GM12801 (cell line): Measurements from ENCODE around the gene EEFSEC.

ENCODE experiments used
- TF ChIP-seq, protein P1 (sequence below): IDR thresholded peaks from one replicate; pipeline ENCODE4 v1.5.1; 2011; ENCODE audit warnings: control low read depth; ENCODE audit not compliant: insufficient read length; ENCODE audit errors: extremely low read depth

The EEFSEC gene

GRCh38 chr3:128313935-128314334 lies 160.7 kb downstream of the EEFSEC start:
- TF ChIP-seq, protein P1, sequence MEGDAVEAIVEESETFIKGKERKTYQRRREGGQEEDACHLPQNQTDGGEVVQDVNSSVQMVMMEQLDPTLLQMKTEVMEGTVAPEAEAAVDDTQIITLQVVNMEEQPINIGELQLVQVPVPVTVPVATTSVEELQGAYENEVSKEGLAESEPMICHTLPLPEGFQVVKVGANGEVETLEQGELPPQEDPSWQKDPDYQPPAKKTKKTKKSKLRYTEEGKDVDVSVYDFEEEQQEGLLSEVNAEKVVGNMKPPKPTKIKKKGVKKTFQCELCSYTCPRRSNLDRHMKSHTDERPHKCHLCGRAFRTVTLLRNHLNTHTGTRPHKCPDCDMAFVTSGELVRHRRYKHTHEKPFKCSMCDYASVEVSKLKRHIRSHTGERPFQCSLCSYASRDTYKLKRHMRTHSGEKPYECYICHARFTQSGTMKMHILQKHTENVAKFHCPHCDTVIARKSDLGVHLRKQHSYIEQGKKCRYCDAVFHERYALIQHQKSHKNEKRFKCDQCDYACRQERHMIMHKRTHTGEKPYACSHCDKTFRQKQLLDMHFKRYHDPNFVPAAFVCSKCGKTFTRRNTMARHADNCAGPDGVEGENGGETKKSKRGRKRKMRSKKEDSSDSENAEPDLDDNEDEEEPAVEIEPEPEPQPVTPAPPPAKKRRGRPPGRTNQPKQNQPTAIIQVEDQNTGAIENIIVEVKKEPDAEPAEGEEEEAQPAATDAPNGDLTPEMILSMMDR = no peak

GRCh38 chr3:128315313-128315712 lies 162.0 kb downstream of the EEFSEC start:
- TF ChIP-seq, protein P1 = no peak

DNA sequence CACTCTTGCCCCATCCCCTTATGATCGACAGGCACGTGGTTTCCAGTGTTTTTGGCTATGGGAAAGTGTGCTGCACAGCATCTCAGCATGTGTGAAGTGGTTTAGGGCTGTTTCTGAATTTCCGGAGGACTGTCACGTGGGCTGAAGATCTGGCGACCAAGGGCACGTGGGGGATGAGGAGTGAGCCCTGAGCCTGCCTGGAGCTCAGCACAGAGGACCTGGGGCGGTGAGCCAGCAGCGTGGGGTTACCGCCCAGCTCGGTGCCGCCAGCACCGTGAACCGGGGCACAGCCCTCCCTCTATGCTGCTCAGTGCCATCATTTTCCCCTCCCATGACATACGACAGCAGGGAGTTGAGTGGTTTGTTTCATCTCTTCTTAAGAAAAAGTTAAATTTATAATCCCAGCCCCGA lies 163.2 kb downstream of the EEFSEC start:
- TF ChIP-seq, protein P1 = no peak

GRCh38 chr3:128317101-128317697 lies 163.9 kb downstream of the EEFSEC start:
- TF ChIP-seq, protein P1 = no peak

GRCh38 chr3:128317698-128318231 lies 164.5 kb downstream of the EEFSEC start:
- TF ChIP-seq, protein P1 = no peak

GRCh38 chr3:128318275-128318941 lies 165.1 kb downstream of the EEFSEC start:
- TF ChIP-seq, protein P1 = no peak

DNA sequence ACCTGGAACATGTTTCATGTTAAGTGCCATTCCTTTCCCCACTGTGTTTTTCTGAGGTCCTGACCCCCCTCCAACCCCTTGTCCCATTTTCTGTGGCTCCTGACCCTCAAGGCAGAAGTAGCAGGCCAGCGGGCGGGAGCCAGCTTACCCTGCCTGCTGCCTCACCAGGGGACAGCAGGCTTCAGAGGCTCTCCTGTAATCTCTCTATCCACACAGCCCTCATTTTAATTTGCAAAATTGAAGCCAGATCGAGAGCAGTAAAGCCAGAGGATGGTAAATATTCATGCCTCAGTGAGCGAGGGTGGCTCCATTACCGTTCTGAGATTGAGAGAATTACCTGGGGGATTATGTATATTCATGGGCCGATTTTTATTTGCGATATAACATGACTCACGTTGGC lies 165.8 kb downstream of the EEFSEC start:
- TF ChIP-seq, protein P1 = no peak
